Fibroblast of upper back skin (primary cell): Measurements from ENCODE around the gene TSKU.

Source experiments
- DNase-seq: peaks from one replicate; pipeline ENCODE4 v3.0.0-alpha.2; 2013

The TSKU gene

GRCh38 chr11:76771446-76772099 lies 11.6 kb upstream of the TSKU start:
- DNase-seq, result no peak

- DNase-seq, result no peak
These were observed 10.9 kb upstream of the TSKU start for GRCh38 chr11:76772100-76772782.

DNA sequence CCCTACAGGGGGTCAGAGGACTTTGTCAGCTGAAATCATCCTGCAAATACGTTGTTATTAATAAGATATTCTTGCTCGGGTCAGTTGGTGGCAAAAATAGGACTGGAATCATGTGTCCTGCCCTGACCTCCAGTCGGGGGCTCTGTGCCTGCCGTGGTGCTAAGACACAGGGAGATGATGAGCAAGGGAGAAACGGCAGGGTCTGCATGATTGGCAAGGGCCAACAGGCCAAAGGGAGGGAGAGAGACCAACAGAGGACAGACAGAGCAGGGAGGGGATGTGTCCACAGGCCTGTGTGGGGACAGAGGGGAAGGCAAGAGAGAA lies 10.4 kb upstream of the TSKU start:
- no peak for DNase-seq

GRCh38 chr11:76773921-76774361 lies 9.2 kb upstream of the TSKU start:
- DNase-seq, result no peak

DNA sequence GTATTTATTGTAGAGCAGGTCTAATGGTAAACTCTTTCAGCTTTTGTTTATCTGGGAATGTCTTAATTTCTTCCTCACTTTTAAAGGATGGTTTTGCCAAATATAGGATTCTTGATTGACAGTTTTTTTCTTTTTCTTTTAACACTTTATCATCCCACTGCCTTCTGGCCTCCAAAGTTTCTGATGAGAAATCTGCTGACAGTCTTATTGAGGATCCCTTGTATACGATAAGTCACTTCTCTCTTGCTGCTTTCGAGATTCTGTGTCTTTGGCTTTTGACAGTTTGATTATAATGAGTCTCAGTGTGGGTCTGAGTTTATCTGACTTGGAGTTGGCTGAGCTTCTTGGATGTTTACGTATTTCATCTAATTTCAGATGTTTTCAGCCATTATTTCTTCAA lies 6.7 kb upstream of the TSKU start:
- DNase-seq, result no peak

DNA sequence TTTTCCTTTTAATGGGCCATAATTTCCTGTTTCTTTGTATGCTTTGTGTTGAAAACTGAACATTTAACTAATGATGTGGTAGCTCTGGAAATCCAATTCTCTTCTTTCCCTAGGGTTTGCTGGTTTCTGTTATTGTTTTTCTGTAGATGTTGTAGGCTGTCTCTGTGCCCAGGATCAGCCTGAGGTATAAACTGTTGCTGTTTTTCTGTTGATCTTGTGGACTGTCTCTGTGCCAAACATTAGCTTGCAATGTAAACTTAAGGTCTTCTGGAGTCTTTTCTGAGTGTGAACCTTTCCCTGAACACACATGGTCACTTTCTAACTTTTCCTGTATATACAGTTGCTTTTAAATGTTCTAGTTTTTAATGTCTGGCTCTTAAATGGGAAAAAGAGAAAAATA lies 5.9 kb upstream of the TSKU start:
- no peak for DNase-seq

- peak; percentile 65 for DNase-seq
These were observed 5.3 kb upstream of the TSKU start for GRCh38 chr11:76777876-76778275.

- peak; percentile 51 for DNase-seq
These were observed 4.3 kb upstream of the TSKU start for GRCh38 chr11:76778874-76779273.

DNA sequence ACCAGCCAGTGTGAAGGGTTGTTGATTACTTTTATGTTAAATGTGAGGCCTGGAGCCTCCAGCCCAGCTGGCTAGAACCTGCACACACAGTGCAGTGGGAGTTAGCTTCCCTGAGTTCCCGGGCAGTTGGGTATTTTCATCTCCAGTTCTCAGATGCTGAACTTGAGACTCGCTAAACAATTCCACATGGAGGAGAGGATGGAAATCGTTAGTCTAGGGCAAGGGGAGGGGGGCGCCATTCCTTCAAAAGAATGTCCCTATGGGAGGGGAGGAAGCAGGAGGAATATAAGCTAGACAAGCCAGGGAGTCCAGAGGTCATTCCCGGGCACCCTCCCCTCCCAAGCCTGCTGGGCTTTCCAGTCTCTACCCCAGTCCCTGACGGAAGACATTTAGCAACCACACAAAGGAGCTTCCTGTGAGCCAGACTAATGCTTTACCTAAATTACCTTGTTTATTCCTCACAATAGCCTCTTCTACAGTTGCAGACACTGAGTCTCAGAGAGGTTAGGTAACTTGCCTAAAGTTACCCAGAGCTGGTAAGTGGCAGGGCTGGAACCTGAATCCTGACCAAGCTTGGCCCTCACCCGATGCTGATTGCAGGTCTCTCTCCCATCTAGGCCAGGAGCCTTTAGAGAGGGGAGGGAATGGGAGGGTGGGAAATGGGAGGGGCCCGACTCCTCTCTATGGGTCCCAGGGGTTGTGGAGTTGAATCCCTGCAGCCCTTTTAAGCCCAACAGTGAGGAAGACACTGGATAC lies 1.9 kb upstream of the TSKU start:
- peak; percentile 84 for DNase-seq

GRCh38 chr11:76781807-76782530 lies 1.2 kb upstream of the TSKU start:
- DNase-seq, result no peak

DNA sequence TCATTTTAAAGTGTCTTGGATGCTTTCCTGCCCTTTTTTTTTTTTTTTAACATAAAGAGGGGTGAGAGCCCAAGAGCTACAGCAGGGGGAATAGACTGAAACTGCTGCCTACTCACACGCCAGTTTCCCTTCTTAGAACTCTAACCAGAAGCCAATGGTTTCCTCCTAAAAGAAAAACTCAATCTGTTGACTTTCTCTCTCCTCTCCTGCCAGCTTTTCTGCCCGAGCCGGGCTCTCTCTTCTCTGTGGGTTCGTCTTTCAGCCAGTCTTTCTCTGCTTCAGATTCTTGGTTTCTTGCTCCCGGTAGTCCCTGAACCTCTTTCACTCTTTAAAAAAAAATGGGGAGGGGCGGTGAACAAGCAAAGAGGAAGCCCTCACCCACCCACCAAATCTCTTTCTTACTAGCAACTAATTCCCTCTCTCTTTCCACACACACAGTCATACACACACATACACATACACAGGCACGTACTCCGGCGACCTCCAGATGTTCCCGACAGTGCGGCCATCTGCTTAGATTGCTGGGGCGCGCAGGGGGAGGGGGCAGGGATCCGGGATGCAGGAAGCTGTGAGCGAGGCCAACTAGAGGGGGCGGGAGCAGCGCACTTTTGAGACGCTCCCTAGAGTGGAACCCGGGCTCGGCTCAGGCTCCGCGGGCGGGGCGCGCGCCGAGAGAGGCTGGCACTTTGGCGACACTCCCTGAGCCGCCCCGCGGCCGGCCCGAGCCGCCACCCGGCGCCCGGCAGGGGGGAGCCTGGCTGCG lies 444 bp upstream of the TSKU start:
- DNase-seq, result peak; percentile 97

- DNase-seq, result peak; percentile 76
These were observed 999 bp downstream of the TSKU start for GRCh38 chr11:76783896-76784813.

- DNase-seq, result no peak
These were observed 2.4 kb downstream of the TSKU start for GRCh38 chr11:76785513-76785912.

- DNase-seq, result no peak
These were observed 2.9 kb downstream of the TSKU start for GRCh38 chr11:76786016-76786415.

GRCh38 chr11:76786441-76787014 lies 3.4 kb downstream of the TSKU start:
- DNase-seq, result no peak

DNA sequence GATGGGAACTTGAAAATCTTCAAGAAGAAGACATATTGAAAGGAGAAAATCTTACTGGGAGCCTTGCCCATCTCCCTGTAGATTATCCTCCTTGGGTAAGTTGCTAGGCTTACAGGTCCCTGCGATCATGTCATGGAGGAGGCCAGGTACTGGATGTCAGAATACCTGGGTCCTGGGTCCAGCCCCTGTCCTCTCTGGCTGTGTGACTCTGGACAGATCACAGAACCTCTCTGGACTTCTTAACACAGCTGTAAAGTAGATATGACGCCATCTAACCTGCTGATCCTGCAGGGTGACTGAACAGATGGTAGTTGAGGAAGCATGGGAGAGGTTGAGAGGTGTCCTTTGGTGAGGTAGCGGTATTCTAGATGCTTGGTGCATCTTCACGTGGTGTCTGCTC lies 4.1 kb downstream of the TSKU start:
- DNase-seq, result no peak

DNA sequence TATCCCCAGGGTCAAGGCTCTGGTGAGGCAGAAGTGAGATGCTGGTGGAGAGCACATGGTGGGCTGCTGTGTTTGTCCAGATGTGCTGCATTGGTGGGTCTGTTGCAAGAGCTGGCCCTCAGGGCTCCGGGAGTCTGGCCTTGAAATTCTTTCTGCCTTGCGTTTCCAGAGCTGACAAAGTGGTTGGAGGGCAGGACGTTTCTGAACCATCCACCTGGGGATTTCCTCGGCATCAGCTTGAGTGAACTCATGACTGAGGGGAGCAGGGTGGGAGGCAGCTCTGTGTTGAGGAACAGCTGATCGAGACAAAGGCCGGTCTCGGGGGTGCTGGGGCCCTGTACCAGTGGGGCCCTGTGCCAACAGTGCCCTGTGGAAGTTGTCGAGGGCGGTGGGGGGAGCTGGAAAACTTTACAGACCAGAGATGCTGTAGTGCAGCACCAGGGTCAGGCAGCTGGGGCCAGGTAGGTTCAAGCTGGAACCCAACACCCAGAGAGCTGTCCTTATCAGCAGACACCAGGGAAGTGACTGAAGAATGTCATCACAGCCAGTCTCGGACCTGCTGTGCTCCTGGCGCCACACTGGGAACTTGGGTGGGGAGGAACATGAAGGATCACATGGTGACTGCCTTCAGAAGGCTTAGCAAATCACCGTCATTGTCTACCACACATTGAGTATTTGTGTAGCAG lies 4.9 kb downstream of the TSKU start:
- peak; percentile 48 for DNase-seq

GRCh38 chr11:76788661-76789442 lies 5.7 kb downstream of the TSKU start:
- no peak for DNase-seq

- no peak for DNase-seq
These were observed 6.2 kb downstream of the TSKU start for GRCh38 chr11:76789443-76789719.

DNA sequence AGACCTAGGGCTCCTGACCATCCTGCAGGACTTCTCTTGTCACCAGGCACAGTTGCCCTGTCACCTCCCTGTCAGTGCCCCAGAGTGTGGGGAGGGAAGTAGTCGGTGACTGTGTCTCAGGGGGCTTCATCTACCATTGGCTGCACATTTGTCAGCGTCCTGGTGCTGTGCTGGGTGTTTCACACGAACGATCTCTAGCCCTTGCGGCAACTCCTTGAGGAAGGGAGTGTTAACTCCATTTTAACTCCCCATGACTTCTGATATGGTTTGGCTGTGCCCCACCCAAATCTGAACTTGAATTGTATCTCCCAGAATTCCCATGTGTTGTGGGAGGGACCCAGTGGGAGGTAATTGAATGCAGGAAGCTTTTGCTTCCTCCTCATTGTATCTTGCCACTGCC lies 7.1 kb downstream of the TSKU start:
- no peak for DNase-seq
